EL (cell line): Measurements from ENCODE around the gene ZBTB37.
A peak's percentile ranks its signal among the peaks of the same experiment; 100 is the strongest.
"Not testable (repeated sequence)": the region's sequence is repeated elsewhere in the genome, so short reads cannot be mapped to it uniquely, and the experiment has no call there.

Experiments
- DNase-seq: peaks from one replicate; pipeline ENCODE4 v3.0.0-alpha.2; 2016

ZBTB37 gene

GRCh38 chr1:173868266-173869020 lies at the start of gene ZBTB37:
Gene ZBTB37, plus strand, starts transcription at chr1:173868380. Its CDS starts 1,846 bp downstream, at chr1:173870226.
- DNase-seq = no peak

- DNase-seq = no peak
These were observed 49.7 kb upstream of the ZBTB37 start for GRCh38 chr1:173818459-173818858.

GRCh38 chr1:173821680-173822079 lies 46.5 kb upstream of the ZBTB37 start:
- DNase-seq = no peak

GRCh38 chr1:173823781-173824314 lies 44.3 kb upstream of the ZBTB37 start:
- no peak for DNase-seq

- DNase-seq = peak; percentile 98
These were observed 43.7 kb upstream of the ZBTB37 start, which contains the start of the genes CENPL and DARS2 for GRCh38 chr1:173824315-173825081. Gene CENPL, minus strand, starts transcription at chr1:173824883. Its CDS starts 13,584 bp downstream, at chr1:173811299. Gene DARS2, plus strand, starts transcription at chr1:173824673. Its CDS starts 557 bp downstream, at chr1:173825230.

- DNase-seq = no peak
These were observed 40.6 kb upstream of the ZBTB37 start for GRCh38 chr1:173827611-173828010.

GRCh38 chr1:173832748-173833147 lies 35.4 kb upstream of the ZBTB37 start:
- DNase-seq = no peak

GRCh38 chr1:173852105-173852504 lies 16.1 kb upstream of the ZBTB37 start:
- DNase-seq = no peak

- DNase-seq = peak; percentile 78
These were observed 15.1 kb upstream of the ZBTB37 start for GRCh38 chr1:173853074-173853473.

- DNase-seq = no peak
These were observed 12.2 kb upstream of the ZBTB37 start for GRCh38 chr1:173856014-173856413.

GRCh38 chr1:173856903-173857302 lies 11.3 kb upstream of the ZBTB37 start:
- DNase-seq = no peak

GRCh38 chr1:173857363-173857917 lies 10.7 kb upstream of the ZBTB37 start:
- no peak for DNase-seq

GRCh38 chr1:173859547-173859946 lies 8.6 kb upstream of the ZBTB37 start:
- DNase-seq = not testable (repeated sequence)

GRCh38 chr1:173860065-173860464 lies 8.1 kb upstream of the ZBTB37 start:
- no peak for DNase-seq

GRCh38 chr1:173861731-173862145 lies 6.4 kb upstream of the ZBTB37 start:
- DNase-seq = peak; percentile 53

GRCh38 chr1:173862146-173862768 lies 5.9 kb upstream of the ZBTB37 start:
- DNase-seq = peak; percentile 60

GRCh38 chr1:173862769-173863223 lies 5.4 kb upstream of the ZBTB37 start:
- DNase-seq = peak; percentile 61

- DNase-seq = peak; percentile 50
These were observed 4.7 kb upstream of the ZBTB37 start for GRCh38 chr1:173863224-173864161.

- DNase-seq = peak; percentile 21
These were observed 3.9 kb upstream of the ZBTB37 start for GRCh38 chr1:173864179-173864867.

- peak; percentile 25 for DNase-seq
These were observed 2.6 kb upstream of the ZBTB37 start for GRCh38 chr1:173865468-173866164.
